Thyroid gland (tissue), 4 donors: ENCODE results near the gene PLCB4.

Source experiments
- CTCF ChIP-seq, 6 experiments: fragments of 200-600 bp in 3 of 6; fragments of 450-650 bp in 3 of 6; sonication (generic) in 3 of 6; IDR thresholded peaks; one replicate each; pipeline ENCODE4 v1.5.1; 2016 to 2019; ENCODE audit warnings: antibody characterized with exemption in 6 of 6, mild to moderate bottlenecking in 2 of 6, inconsistent platforms in 1 of 6, moderate library complexity in 1 of 6
- POLR2A ChIP-seq, 2 donors: fragments of 450-650 bp; IDR thresholded peaks; one replicate each; pipeline ENCODE4 v1.6.1; 2017; ENCODE audit warnings: antibody characterized with exemption in 2 of 2, mild to moderate bottlenecking in 2 of 2, moderate library complexity in 1 of 2

GRCh38 chr20:9323622-9324021, 254.7 kb downstream of the PLCB4 start:
- TF ChIP-seq CTCF (IDR thresholded peaks at IDR 0.05) (peak in 2 of 6 experiments; percentile 4 to 8), POLR2A (IDR thresholded peaks at IDR 0.05) (no peak)
